Hepatocyte (in vitro differentiated cells): ENCODE measurements around the gene LBHD1.

Experiments used
- EZH2 ChIP-seq: fragments of 200-600 bp; sonication (generic); IDR thresholded peaks from 2 replicates; pipeline ENCODE4 v1.6.1; 2016; ENCODE audit warnings: antibody characterized with exemption, mild to moderate bottlenecking, borderline replicate concordance
- TF ChIP-seq, protein P1 (sequence below): fragments of 200-600 bp; sonication (generic); IDR thresholded peaks from 2 replicates; pipeline ENCODE4 v1.5.1; 2016; ENCODE audit warnings: antibody characterized with exemption, mild to moderate bottlenecking; ENCODE audit not compliant: poor library complexity

DNA sequence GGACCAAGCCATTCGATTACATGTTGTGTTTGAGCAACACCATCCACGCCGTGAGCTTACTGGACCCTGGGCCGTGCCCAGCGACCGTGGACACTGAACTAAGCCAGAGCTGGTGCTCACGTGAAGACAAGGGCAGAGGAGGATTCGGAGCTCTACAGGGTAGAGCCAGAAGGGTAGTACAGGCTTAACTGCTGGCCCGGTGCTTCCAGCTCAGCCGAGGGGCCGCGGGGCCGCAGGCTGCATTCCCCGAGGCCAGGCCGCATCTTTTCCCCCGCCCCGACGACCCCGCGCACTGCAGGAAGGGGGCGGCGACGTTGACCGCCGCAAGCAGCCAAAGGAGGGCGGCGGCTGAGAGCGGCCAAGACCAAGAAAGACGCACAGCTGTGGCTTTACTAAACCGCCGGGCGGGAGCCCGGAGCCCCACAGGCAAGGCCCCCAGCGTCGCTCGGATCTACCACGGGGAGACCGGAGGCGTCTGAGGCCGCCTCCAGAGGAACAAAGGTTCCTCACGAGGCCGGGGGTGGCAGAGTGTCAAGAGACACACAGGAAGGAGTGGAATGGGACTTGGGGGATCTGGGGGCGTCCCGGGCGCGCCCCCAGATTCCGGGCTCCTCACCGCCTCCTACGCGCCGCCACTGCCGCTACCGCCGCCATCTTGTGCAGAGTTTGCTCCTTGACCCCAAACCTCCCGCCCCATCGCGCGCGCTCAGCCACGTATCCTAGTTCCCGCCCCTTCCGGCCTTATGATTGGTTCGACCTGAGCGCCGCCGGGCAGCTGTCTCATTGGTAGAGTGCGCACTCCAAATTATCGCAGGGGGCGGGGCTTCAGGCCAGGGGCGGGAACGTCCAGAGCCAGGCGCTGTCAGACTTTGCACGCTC is 25.9 kb downstream of the LBHD1 start, which contains the start of gene GANAB:
- TF ChIP-seq, protein P1, sequence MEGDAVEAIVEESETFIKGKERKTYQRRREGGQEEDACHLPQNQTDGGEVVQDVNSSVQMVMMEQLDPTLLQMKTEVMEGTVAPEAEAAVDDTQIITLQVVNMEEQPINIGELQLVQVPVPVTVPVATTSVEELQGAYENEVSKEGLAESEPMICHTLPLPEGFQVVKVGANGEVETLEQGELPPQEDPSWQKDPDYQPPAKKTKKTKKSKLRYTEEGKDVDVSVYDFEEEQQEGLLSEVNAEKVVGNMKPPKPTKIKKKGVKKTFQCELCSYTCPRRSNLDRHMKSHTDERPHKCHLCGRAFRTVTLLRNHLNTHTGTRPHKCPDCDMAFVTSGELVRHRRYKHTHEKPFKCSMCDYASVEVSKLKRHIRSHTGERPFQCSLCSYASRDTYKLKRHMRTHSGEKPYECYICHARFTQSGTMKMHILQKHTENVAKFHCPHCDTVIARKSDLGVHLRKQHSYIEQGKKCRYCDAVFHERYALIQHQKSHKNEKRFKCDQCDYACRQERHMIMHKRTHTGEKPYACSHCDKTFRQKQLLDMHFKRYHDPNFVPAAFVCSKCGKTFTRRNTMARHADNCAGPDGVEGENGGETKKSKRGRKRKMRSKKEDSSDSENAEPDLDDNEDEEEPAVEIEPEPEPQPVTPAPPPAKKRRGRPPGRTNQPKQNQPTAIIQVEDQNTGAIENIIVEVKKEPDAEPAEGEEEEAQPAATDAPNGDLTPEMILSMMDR = no peak
- TF ChIP-seq EZH2 = no peak
